Measurements from ENCODE around the gene PAPOLB.

PAPOLB gene

GRCh38 chr7:4879396-4880081 lies 17.7 kb upstream of the PAPOLB start:
- no peak overlapping the region for H3K27ac ChIP-seq (ENCODE audit: low read depth, low read length)
- no peak overlapping the region for H3K9ac ChIP-seq (ENCODE audit: low read depth in 1 of 2, low read length in 2 of 2)
- H3K36me3 ChIP-seq (ENCODE audit: control insufficient read depth in 1 of 2, insufficient read depth in 2 of 2, low read length in 2 of 2): no peaks in the 10 kb centered on the region
- H3K9me3 ChIP-seq (ENCODE audit: control insufficient read depth in 1 of 2, low read length in 2 of 2): no peaks in the 10 kb centered on the region
- H3K4me1 ChIP-seq (ENCODE audit: control insufficient read depth in 1 of 2, insufficient read depth in 2 of 2, low read length in 2 of 2): peaks cover 0 to 4% of the 10 kb centered on the region in 2 donors
- H3K27me3 ChIP-seq (ENCODE audit: control insufficient read depth in 1 of 2, insufficient read depth in 2 of 2, low read length in 2 of 2): peaks cover 11 to 14% of the 10 kb centered on the region in 2 donors
- H3K4me3 ChIP-seq (ENCODE audit: low read depth in 1 of 2, low read length in 2 of 2): no peak overlapping the region

- no peak overlapping the region for H3K27ac ChIP-seq (ENCODE audit: low read depth, low read length)
Observed at GRCh38 chr7:4878336-4879335, 16.8 kb upstream of the PAPOLB start.

GRCh38 chr7:4876586-4876985 lies 14.8 kb upstream of the PAPOLB start:
- no peak overlapping the region for H3K9ac ChIP-seq (ENCODE audit: low read depth in 1 of 2, low read length in 2 of 2)
- H3K36me3 ChIP-seq (ENCODE audit: control insufficient read depth in 1 of 2, insufficient read depth in 2 of 2, low read length in 2 of 2): no peaks in the 10 kb centered on the region
- H3K9me3 ChIP-seq (ENCODE audit: control insufficient read depth in 1 of 2, low read length in 2 of 2): no peaks in the 10 kb centered on the region
- no peaks in the 10 kb centered on the region for H3K27me3 ChIP-seq (ENCODE audit: control insufficient read depth in 1 of 2, insufficient read depth in 2 of 2, low read length in 2 of 2)
- H3K4me3 ChIP-seq (ENCODE audit: low read depth in 1 of 2, low read length in 2 of 2): no peak overlapping the region
- no peaks in the 10 kb centered on the region for H3K4me1 ChIP-seq (ENCODE audit: control insufficient read depth in 1 of 2, insufficient read depth in 2 of 2, low read length in 2 of 2)
- no peak overlapping the region for H3K27ac ChIP-seq (ENCODE audit: low read depth, low read length)

More at GRCh38 chr7:4878336-4879335, 16.8 kb upstream of the PAPOLB start:
- Histone ChIP-seq H3K9me3 (ENCODE audit: control insufficient read depth in 1 of 2, low read length in 2 of 2) (no peaks in the 10 kb centered on the region), H3K36me3 (ENCODE audit: control insufficient read depth in 1 of 2, insufficient read depth in 2 of 2, low read length in 2 of 2) (no peaks in the 10 kb centered on the region), H3K9ac (ENCODE audit: low read depth in 1 of 2, low read length in 2 of 2) (no peak overlapping the region), H3K27me3 (ENCODE audit: control insufficient read depth in 1 of 2, insufficient read depth in 2 of 2, low read length in 2 of 2) (peaks cover 10 to 11% of the 10 kb centered on the region in 2 donors), H3K4me3 (ENCODE audit: low read depth in 1 of 2, low read length in 2 of 2) (no peak overlapping the region), H3K4me1 (ENCODE audit: control insufficient read depth in 1 of 2, insufficient read depth in 2 of 2, low read length in 2 of 2) (peaks cover 0 to 4% of the 10 kb centered on the region in 2 donors)

DNA sequence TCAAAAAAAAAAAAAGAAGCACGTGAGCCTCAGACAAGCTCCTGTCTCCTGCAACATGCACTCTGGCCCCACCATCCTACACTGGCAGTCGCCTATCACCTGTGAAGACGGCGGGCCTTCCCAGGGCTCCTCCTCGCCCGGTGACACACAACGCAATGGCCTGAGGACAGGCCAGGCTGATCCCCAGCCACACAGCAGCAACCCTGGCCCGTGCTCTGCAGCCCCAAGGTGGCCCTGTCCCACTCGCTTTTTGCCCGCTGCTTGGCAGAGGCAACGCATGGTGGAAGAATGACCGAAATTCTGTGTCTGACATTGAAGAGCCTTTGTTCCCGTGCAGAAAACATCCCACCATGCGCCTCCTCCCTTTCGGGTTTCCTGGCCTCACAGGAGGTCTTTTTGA lies 13.6 kb upstream of the PAPOLB start:
- H3K27me3 ChIP-seq (ENCODE audit: control insufficient read depth in 1 of 2, insufficient read depth in 2 of 2, low read length in 2 of 2): no peaks in the 10 kb centered on the region
- no peak overlapping the region for H3K4me3 ChIP-seq (ENCODE audit: low read depth in 1 of 2, low read length in 2 of 2)
- no peak overlapping the region for H3K27ac ChIP-seq (ENCODE audit: low read depth, low read length)
- H3K9ac ChIP-seq (ENCODE audit: low read depth in 1 of 2, low read length in 2 of 2): no peak overlapping the region
- no peaks in the 10 kb centered on the region for H3K9me3 ChIP-seq (ENCODE audit: control insufficient read depth in 1 of 2, low read length in 2 of 2)
- no peaks in the 10 kb centered on the region for H3K4me1 ChIP-seq (ENCODE audit: control insufficient read depth in 1 of 2, insufficient read depth in 2 of 2, low read length in 2 of 2)
- no peaks in the 10 kb centered on the region for H3K36me3 ChIP-seq (ENCODE audit: control insufficient read depth in 1 of 2, insufficient read depth in 2 of 2, low read length in 2 of 2)

DNA sequence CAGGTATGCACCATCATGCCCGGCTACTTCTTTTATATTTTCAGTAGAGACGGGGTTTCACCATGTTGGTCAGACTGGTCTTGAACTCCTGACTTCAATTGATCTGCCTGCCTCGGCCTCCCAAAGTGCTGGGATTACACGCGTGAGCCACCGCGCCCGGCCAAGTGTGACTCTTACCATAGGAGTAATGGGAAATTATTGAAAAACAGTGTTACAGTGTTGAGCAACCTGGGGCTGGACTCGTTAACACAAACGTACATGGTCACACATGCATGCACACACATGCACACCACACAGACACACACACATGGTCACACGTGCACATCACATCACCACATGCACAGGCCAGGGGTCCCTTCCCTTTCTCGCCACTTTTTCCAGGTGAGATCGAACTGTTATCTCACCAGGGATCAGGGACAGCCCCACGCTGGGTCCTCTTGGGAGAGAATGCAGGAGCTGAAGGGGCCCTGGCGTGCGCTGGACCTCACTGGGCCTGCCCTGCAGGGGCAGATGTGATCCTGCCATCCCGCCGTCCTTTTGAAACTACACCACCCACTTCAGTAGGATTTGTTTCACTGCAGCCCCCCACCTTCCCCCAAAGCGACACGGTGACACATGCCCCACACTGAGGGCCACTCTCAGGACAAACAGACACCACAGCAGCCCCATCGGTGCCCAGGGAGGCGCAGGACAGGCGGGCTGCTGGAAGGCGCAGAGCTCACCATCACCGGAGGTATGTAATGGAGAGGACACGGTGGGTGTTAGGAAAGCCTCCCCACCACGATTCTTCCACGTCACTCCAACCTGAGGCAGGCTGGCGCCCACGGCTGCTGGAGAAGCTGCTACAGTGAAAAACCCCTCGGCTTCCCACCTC lies 11.5 kb upstream of the PAPOLB start:
- H3K27me3 ChIP-seq (ENCODE audit: control insufficient read depth in 1 of 2, insufficient read depth in 2 of 2, low read length in 2 of 2): no peaks in the 10 kb centered on the region
- H3K4me3 ChIP-seq (ENCODE audit: low read depth in 1 of 2, low read length in 2 of 2): no peak overlapping the region
- no peak overlapping the region for H3K27ac ChIP-seq (ENCODE audit: low read depth, low read length)
- H3K9me3 ChIP-seq (ENCODE audit: control insufficient read depth in 1 of 2, low read length in 2 of 2): no peaks in the 10 kb centered on the region
- H3K4me1 ChIP-seq (ENCODE audit: control insufficient read depth in 1 of 2, insufficient read depth in 2 of 2, low read length in 2 of 2): no peaks in the 10 kb centered on the region
- no peaks in the 10 kb centered on the region for H3K36me3 ChIP-seq (ENCODE audit: control insufficient read depth in 1 of 2, insufficient read depth in 2 of 2, low read length in 2 of 2)
- no peak overlapping the region for H3K9ac ChIP-seq (ENCODE audit: low read depth in 1 of 2, low read length in 2 of 2)

- H3K36me3 ChIP-seq (ENCODE audit: control insufficient read depth in 1 of 2, insufficient read depth in 2 of 2, low read length in 2 of 2): no peaks in the 10 kb centered on the region
- H3K4me1 ChIP-seq (ENCODE audit: control insufficient read depth in 1 of 2, insufficient read depth in 2 of 2, low read length in 2 of 2): no peaks in the 10 kb centered on the region
- H3K27ac ChIP-seq (ENCODE audit: low read depth, low read length): no peak overlapping the region
- H3K9ac ChIP-seq (ENCODE audit: low read depth in 1 of 2, low read length in 2 of 2): no peak overlapping the region
- H3K4me3 ChIP-seq (ENCODE audit: low read depth in 1 of 2, low read length in 2 of 2): no peak overlapping the region
- no peaks in the 10 kb centered on the region for H3K9me3 ChIP-seq (ENCODE audit: control insufficient read depth in 1 of 2, low read length in 2 of 2)
- no peaks in the 10 kb centered on the region for H3K27me3 ChIP-seq (ENCODE audit: control insufficient read depth in 1 of 2, insufficient read depth in 2 of 2, low read length in 2 of 2)
Observed at GRCh38 chr7:4871930-4872675, 10.3 kb upstream of the PAPOLB start.

DNA sequence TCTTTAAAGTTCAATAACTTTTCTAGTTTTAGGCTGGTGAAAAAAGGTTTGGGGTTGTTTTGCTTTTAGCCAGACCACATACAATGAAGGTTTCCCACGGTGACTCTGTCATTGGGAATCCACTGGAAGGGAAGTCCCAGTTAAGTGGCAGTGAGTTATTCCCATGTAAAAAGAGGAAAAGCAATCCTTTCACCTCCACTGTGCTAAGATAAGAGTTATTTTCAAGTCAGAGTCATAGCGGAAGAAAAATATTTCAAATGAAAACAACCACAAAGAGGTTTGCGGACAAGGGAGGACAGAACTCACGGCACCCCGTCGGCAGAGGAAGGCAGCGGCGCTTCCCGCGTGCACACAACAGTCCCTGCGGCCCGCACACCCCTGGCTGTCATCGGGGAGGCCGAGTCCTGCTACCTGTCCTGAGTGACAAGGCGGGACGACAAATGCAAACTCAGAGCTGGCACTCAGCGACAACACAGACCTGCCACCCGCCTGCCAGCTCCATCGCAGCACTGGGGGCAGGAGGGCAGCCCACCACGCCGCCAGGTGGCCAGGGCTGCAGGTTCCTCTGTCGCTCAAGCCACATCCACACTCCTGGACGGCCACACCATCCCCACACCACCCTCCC lies 9.3 kb upstream of the PAPOLB start:
- H3K9me3 ChIP-seq (ENCODE audit: control insufficient read depth in 1 of 2, low read length in 2 of 2): no peaks in the 10 kb centered on the region
- no peaks in the 10 kb centered on the region for H3K36me3 ChIP-seq (ENCODE audit: control insufficient read depth in 1 of 2, insufficient read depth in 2 of 2, low read length in 2 of 2)
- H3K4me3 ChIP-seq (ENCODE audit: low read depth in 1 of 2, low read length in 2 of 2): no peak overlapping the region
- H3K9ac ChIP-seq (ENCODE audit: low read depth in 1 of 2, low read length in 2 of 2): no peak overlapping the region
- H3K27ac ChIP-seq (ENCODE audit: low read depth, low read length): no peak overlapping the region
- H3K4me1 ChIP-seq (ENCODE audit: control insufficient read depth in 1 of 2, insufficient read depth in 2 of 2, low read length in 2 of 2): no peaks in the 10 kb centered on the region
- H3K27me3 ChIP-seq (ENCODE audit: control insufficient read depth in 1 of 2, insufficient read depth in 2 of 2, low read length in 2 of 2): no peaks in the 10 kb centered on the region

GRCh38 chr7:4868493-4868892 lies 6.7 kb upstream of the PAPOLB start:
- Histone ChIP-seq H3K27ac (ENCODE audit: low read depth, low read length) (no peak overlapping the region), H3K4me3 (ENCODE audit: low read depth in 1 of 2, low read length in 2 of 2) (no peak overlapping the region), H3K36me3 (ENCODE audit: control insufficient read depth in 1 of 2, insufficient read depth in 2 of 2, low read length in 2 of 2) (no peaks in the 10 kb centered on the region), H3K9me3 (ENCODE audit: control insufficient read depth in 1 of 2, low read length in 2 of 2) (no peaks in the 10 kb centered on the region), H3K4me1 (ENCODE audit: control insufficient read depth in 1 of 2, insufficient read depth in 2 of 2, low read length in 2 of 2) (no peaks in the 10 kb centered on the region), H3K9ac (ENCODE audit: low read depth in 1 of 2, low read length in 2 of 2) (no peak overlapping the region), H3K27me3 (ENCODE audit: control insufficient read depth in 1 of 2, insufficient read depth in 2 of 2, low read length in 2 of 2) (peaks cover 0 to 6% of the 10 kb centered on the region in 2 donors)

Measured in duodenal mucosa (tissue), 2 donors.